Measurements from ENCODE around the gene LAS1L. TPM values are rescaled to one million over a fixed set of nuclear protein-coding genes. Genes with fewer than 3 reads are reported as not detected.

Gene LAS1L
- total RNA-seq, 1 experiment from 2014 or later = 48.3 TPM

DNA sequence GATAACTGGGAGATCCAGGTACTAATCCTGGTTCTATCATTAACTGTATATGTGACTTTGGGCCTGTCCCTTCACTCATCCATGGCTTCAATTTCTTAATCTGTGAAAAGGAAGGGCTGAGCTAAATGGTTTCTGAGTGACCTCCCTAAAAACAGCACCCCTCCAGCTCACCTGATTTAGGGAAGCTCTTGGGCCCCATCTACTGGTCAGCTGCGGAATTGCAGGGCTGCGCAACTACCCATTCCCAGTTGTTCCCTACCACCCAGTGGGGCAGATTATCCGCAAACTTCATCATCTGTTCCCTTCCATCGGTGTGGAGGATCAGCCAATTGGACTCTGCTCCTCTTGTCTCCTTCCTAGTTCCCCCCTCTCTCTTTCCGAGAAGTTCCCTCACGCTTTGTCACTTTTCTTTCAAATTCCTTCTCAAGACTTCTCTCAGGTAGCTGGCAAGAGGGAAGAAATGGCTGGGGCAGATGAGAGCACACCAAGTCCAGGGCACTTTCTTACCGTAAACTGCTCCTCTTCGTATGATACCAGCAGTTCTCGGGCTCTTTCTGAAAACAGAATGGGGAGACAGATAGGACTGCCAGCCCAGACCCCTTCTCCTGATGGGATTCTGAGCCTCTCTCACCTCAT lies 5.8 kb downstream of the LAS1L start:
- H3K27ac ChIP-seq = no peak overlapping the region
- H3K9me3 ChIP-seq (ENCODE audit: insufficient read depth, low read depth) = no peaks in the 10 kb centered on the region
- no peak overlapping the region for H2AFZ ChIP-seq
- no peaks in the 10 kb centered on the region for H3K36me3 ChIP-seq (ENCODE audit: low read depth)
- ChIA-PET CTCF (interaction anchor here (0.6 kb wide), 1 partner anchor 1769 kb away, joined by 3 read pairs; no protein-coding TSS in a partner anchor), POLR2A (ENCODE audit: unreplicated experiment) (no interaction called here)
- H3K4me3 ChIP-seq = no peak overlapping the region
- intact Hi-C loops (cut with micrococcal nuclease; ENCODE audit: unreplicated experiment) = no loop called here
- H4K20me1 ChIP-seq (ENCODE audit: insufficient read depth) = no peaks in the 10 kb centered on the region
- TF ChIP-seq, protein P1, sequence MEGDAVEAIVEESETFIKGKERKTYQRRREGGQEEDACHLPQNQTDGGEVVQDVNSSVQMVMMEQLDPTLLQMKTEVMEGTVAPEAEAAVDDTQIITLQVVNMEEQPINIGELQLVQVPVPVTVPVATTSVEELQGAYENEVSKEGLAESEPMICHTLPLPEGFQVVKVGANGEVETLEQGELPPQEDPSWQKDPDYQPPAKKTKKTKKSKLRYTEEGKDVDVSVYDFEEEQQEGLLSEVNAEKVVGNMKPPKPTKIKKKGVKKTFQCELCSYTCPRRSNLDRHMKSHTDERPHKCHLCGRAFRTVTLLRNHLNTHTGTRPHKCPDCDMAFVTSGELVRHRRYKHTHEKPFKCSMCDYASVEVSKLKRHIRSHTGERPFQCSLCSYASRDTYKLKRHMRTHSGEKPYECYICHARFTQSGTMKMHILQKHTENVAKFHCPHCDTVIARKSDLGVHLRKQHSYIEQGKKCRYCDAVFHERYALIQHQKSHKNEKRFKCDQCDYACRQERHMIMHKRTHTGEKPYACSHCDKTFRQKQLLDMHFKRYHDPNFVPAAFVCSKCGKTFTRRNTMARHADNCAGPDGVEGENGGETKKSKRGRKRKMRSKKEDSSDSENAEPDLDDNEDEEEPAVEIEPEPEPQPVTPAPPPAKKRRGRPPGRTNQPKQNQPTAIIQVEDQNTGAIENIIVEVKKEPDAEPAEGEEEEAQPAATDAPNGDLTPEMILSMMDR (conservative IDR thresholded peaks at IDR 0.05) = peak; percentile 94
- no peak for TF ChIP-seq EZH2 (IDR thresholded peaks at IDR 0.05; ENCODE audit: low read depth)
- no peaks in the 10 kb centered on the region for H3K4me1 ChIP-seq (replicated peaks; ENCODE audit: insufficient read depth)
- H3K9me2 ChIP-seq (ENCODE audit: insufficient read depth) = no peaks in the 10 kb centered on the region
- BruUV-seq (replicated peaks) = no TSS peak
- H3K27me3 ChIP-seq (ENCODE audit: insufficient read depth, low read depth) = no peaks in the 10 kb centered on the region
- peak in 1 of 2 experiments; percentile 40 for DNase-seq
- H3F3A ChIP-seq (ENCODE audit: insufficient read depth, low read depth) = peaks cover 5% of the 10 kb centered on the region; the same call in 1 of the 2 replicates
- peaks cover 23% of the 10 kb centered on the region for H3K79me2 ChIP-seq (ENCODE audit: low read depth)
- H3K4me2 ChIP-seq = no peak overlapping the region

DNA sequence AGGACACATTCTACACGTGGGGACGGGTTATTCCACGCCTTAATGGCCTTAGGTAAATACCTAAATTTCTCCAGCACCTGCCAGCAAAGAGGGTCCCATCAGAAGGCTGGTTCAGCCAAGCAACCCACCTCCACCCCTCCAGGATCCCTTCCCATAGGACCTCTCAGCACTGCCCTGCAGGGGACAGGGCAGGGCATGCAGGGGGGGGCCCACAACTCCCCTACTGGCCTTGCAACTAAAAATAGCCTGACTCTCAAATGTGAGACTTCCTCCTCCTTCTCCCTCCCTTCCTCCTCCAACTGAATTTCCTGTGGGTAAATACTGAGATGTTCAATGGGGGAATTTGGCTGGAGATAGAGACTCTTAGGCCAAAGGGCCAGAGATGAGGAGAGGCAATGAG lies 6.3 kb downstream of the LAS1L start:
- no peak for DNase-seq
- POLR2A ChIA-PET (ENCODE audit: unreplicated experiment) = no interaction called here
- H3K9me3 ChIP-seq (ENCODE audit: insufficient read depth, low read depth) = no peaks in the 10 kb centered on the region
- H3K4me3 ChIP-seq = no peak overlapping the region
- H3K4me1 ChIP-seq (replicated peaks; ENCODE audit: insufficient read depth) = no peaks in the 10 kb centered on the region
- H4K20me1 ChIP-seq (ENCODE audit: insufficient read depth) = no peaks in the 10 kb centered on the region
- H3K27me3 ChIP-seq (ENCODE audit: insufficient read depth, low read depth) = no peaks in the 10 kb centered on the region
- peaks cover 18% of the 10 kb centered on the region for H3K79me2 ChIP-seq (ENCODE audit: low read depth)
- intact Hi-C loops (cut with micrococcal nuclease; ENCODE audit: unreplicated experiment) = no loop called here
- H3K4me2 ChIP-seq = no peak overlapping the region
- CTCF ChIA-PET = no interaction called here
- no peak for TF ChIP-seq EZH2 (IDR thresholded peaks at IDR 0.05; ENCODE audit: low read depth)
- TF ChIP-seq, protein P1 (conservative IDR thresholded peaks at IDR 0.05) = no peak
- no peak overlapping the region for H3K27ac ChIP-seq
- H2AFZ ChIP-seq = no peak overlapping the region
- BruUV-seq (replicated peaks) = no TSS peak
- peaks cover 5% of the 10 kb centered on the region; the same call in 1 of the 2 replicates for H3F3A ChIP-seq (ENCODE audit: insufficient read depth, low read depth)
- H3K9me2 ChIP-seq (ENCODE audit: insufficient read depth) = no peaks in the 10 kb centered on the region
- H3K36me3 ChIP-seq (ENCODE audit: low read depth) = no peaks in the 10 kb centered on the region

DNA sequence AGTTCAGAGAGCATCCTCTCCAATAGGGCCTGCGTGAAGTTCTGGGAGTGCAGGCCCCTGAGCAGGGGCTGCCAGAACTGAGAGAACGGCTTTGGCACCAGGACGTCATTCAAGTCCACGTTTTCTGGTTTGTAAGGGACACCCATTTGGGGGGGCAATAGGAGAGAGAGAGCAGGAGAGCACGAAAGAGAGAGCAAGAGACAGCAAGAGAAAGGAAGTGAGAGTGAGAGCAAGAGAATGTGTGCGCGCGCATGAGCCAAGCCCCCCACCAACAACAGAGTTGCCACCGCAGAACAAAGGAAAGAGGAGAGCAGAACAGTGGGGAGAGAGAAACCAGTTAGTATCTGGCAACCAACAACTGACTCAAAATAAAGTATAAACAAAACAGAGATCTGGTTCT lies 10.4 kb downstream of the LAS1L start:
- H3K36me3 ChIP-seq (ENCODE audit: low read depth) = no peaks in the 10 kb centered on the region
- POLR2A ChIA-PET (ENCODE audit: unreplicated experiment) = no interaction called here
- intact Hi-C loops (cut with micrococcal nuclease; ENCODE audit: unreplicated experiment) = no loop called here

More for the DNA sequence above, 10.4 kb downstream of the LAS1L start:
- Histone ChIP-seq H3K4me1 (replicated peaks; ENCODE audit: insufficient read depth) (no peaks in the 10 kb centered on the region), H4K20me1 (ENCODE audit: insufficient read depth) (no peaks in the 10 kb centered on the region), H3K9me2 (ENCODE audit: insufficient read depth) (no peaks in the 10 kb centered on the region), H3K27ac (no peak overlapping the region), H2AFZ (no peak overlapping the region), H3F3A (ENCODE audit: insufficient read depth, low read depth) (peaks cover 2% of the 10 kb centered on the region; the same call in 1 of the 2 replicates), H3K4me3 (no peak overlapping the region), H3K79me2 (ENCODE audit: low read depth) (no peaks in the 10 kb centered on the region), H3K27me3 (ENCODE audit: insufficient read depth, low read depth) (no peaks in the 10 kb centered on the region), H3K4me2 (no peak overlapping the region), H3K9me3 (ENCODE audit: insufficient read depth, low read depth) (no peaks in the 10 kb centered on the region)
- TF ChIP-seq, protein P1 (conservative IDR thresholded peaks at IDR 0.05) = no peak
- no peak for TF ChIP-seq EZH2 (IDR thresholded peaks at IDR 0.05; ENCODE audit: low read depth)
- no peak for DNase-seq
- CTCF ChIA-PET = no interaction called here
- no TSS peak for BruUV-seq (replicated peaks)

Data from PC-9 (cell line).